Measurements from ENCODE around the gene EFHB.
"Not testable (repeated sequence)": the region's sequence is repeated elsewhere in the genome, so short reads cannot be mapped to it uniquely, and the experiment has no call there.

Gene EFHB

GRCh38 chr3:19931180-19931692 is 2.8 kb downstream of the EFHB start:
- no peak for DNase-seq

GRCh38 chr3:19920401-19921080 is 13.5 kb downstream of the EFHB start:
- no peak for DNase-seq

- no peak for DNase-seq
Measured at GRCh38 chr3:19917167-19917566, 16.9 kb downstream of the EFHB start.

GRCh38 chr3:19911452-19911851 is 22.6 kb downstream of the EFHB start:
- no peak for DNase-seq

- DNase-seq, result no peak
Measured at GRCh38 chr3:19907523-19907922, 26.5 kb downstream of the EFHB start.

- no peak for DNase-seq
Measured at GRCh38 chr3:19903649-19904048, 30.4 kb downstream of the EFHB start.

GRCh38 chr3:19901918-19902317 is 32.1 kb downstream of the EFHB start:
- DNase-seq, result no peak

- no peak for DNase-seq
Measured at GRCh38 chr3:19901337-19901736, 32.7 kb downstream of the EFHB start.

- DNase-seq, result not testable (repeated sequence)
Measured at GRCh38 chr3:19899833-19900232, 34.2 kb downstream of the EFHB start.

- DNase-seq, result no peak
Measured at GRCh38 chr3:19899264-19899663, 34.8 kb downstream of the EFHB start.

- no peak for DNase-seq
Measured at GRCh38 chr3:19898721-19899120, 35.3 kb downstream of the EFHB start.

- DNase-seq, result no peak
Measured at GRCh38 chr3:19891740-19892139, 42.3 kb downstream of the EFHB start.

GRCh38 chr3:19888428-19889152 is 45.4 kb downstream of the EFHB start:
- DNase-seq, result no peak

- DNase-seq, result not testable (repeated sequence)
Measured at GRCh38 chr3:19887122-19887521, 46.9 kb downstream of the EFHB start.

- no peak for DNase-seq
Measured at GRCh38 chr3:19886404-19886803, 47.6 kb downstream of the EFHB start.

GRCh38 chr3:19885468-19885867 is 48.5 kb downstream of the EFHB start:
- DNase-seq, result peak; percentile 1

- DNase-seq, result no peak
Measured at GRCh38 chr3:19881852-19882251, 52.2 kb downstream of the EFHB start.

GRCh38 chr3:19881036-19881435 is 53.0 kb downstream of the EFHB start:
- DNase-seq, result no peak

GRCh38 chr3:19877656-19878055 is 56.4 kb downstream of the EFHB start:
- DNase-seq, result no peak

GRCh38 chr3:19866751-19867347 is 67.2 kb downstream of the EFHB start:
- no peak for DNase-seq

- not testable (repeated sequence) for DNase-seq
Measured at GRCh38 chr3:19855318-19855717, 78.7 kb downstream of the EFHB start.

- DNase-seq, result not testable (repeated sequence)
Measured at GRCh38 chr3:19846609-19847008, 87.4 kb downstream of the EFHB start.

All from DMS153 (cell line).